Lung (tissue), 12 donors: ENCODE measurements around the gene STK25. TPM values are rescaled to one million over a fixed set of nuclear protein-coding genes. Genes with fewer than 3 reads are reported as not detected.

Experiments
- ATAC-seq: fragments of 200-7000 bp; cut with Tn5 transposase; one replicate; pipeline ENCODE4 v1.9.1; 2020; ENCODE audit warnings: moderate number of reproducible peaks; ENCODE audit not compliant: insufficient read depth, low FRiP score
- DNase-seq, 3 donors: peaks; one replicate each; pipeline ENCODE4 v3.0.0-alpha.2; 2013 to 2017
- H3K27ac ChIP-seq, 2 donors: one replicate each; pipeline ENCODE4 v1.5.1; 2013; ENCODE audit warnings: mild to moderate bottlenecking in 2 of 2, moderate library complexity in 2 of 2, control low read depth in 1 of 2, inconsistent platforms in 1 of 2, low read depth in 1 of 2, low read length in 1 of 2
- H3K27me3 ChIP-seq, 3 donors: one replicate each; pipeline ENCODE4 v1.5.1; 2013; ENCODE audit warnings: low read length in 2 of 3; ENCODE audit not compliant: control insufficient read depth in 3 of 3, insufficient read depth in 3 of 3
- H3K36me3 ChIP-seq, 4 donors: one replicate each; pipeline ENCODE4 v1.5.1; 2013; ENCODE audit warnings: low read length in 4 of 4, mild to moderate bottlenecking in 1 of 4, moderate library complexity in 1 of 4; ENCODE audit not compliant: control insufficient read depth in 4 of 4, insufficient read depth in 4 of 4
- H3K4me1 ChIP-seq, 5 donors: one replicate each; pipeline ENCODE4 v1.5.1; 2013; ENCODE audit warnings: low read length in 5 of 5, mild to moderate bottlenecking in 2 of 5, moderate library complexity in 1 of 5; ENCODE audit not compliant: control insufficient read depth in 5 of 5, insufficient read depth in 5 of 5
- H3K4me3 ChIP-seq: one replicate; pipeline ENCODE4 v1.5.1; 2013; ENCODE audit warnings: mild to moderate bottlenecking, control low read depth, moderate library complexity
- H3K9ac ChIP-seq, 2 donors: one replicate each; pipeline ENCODE4 v1.5.1; 2013; ENCODE audit warnings: low read length in 2 of 2, control low read depth in 1 of 2; ENCODE audit not compliant: insufficient read depth in 1 of 2
- H3K9me3 ChIP-seq, 4 donors: one replicate each; pipeline ENCODE4 v1.5.1; 2013; ENCODE audit warnings: low read length in 3 of 4, mild to moderate bottlenecking in 1 of 4, moderate library complexity in 1 of 4; ENCODE audit not compliant: control insufficient read depth in 4 of 4, insufficient read depth in 3 of 4
- CTCF ChIP-seq: IDR thresholded peaks from 2 replicates; pipeline ENCODE4 v1.5.1; 2012; ENCODE audit warnings: mild to moderate bottlenecking; ENCODE audit errors: control extremely low read depth, extremely low read depth
- WGBS, 2 donors: extraction: QIAGEN DNeasy Blood & Tissue Kit; methylation state at CpG; one replicate each; pipeline ENCODE4 v1.1.7; 2013; 5-methylcytosine and 5-hydroxymethylcytosine counted together
- polyA plus RNA-seq, 2 donors: library from polyadenylated mRNA; stranded (reverse); fragments of 200-250 nt; gene quantifications; one replicate each; pipeline ENCODE4 v1.2.1, GENCODE V29; 2013
- total RNA-seq, 2 donors: library from RNA; depleted of rRNA in 1 of 2; stranded (reverse); fragments of >200 nt in 1 of 2; gene quantifications; one replicate each; pipeline ENCODE4 v1.2.1, GENCODE V29; 2014 to 2021
- donor health status: control.
- donor health status: control.
- donor health status: Bipolar disorder and iron deficiency.
- donor health status: healthy.
- donor health status: DM: yes; HTN: yes; CAD: no.

STK25 gene
- total and polyA plus RNA-seq, 4 donors: 126 to 182 (median 136) TPM

- H3K27ac ChIP-seq: no peak overlapping the region
- 16 to 18% methylated on average over 59 to 62 of the region's 62 CpGs for WGBS, 2 donors
- H3K4me3 ChIP-seq: peak overlapping the region; percentile 9
- DNase-seq: no peak
- H3K36me3 ChIP-seq: no peaks in the 10 kb centered on the region
- TF ChIP-seq CTCF: no peak
- H3K4me1 ChIP-seq: peaks cover 0 to 31% (median 18%) of the 10 kb centered on the region in 5 donors
- peaks cover 0 to 9% (median 0%) of the 10 kb centered on the region in 3 donors for H3K27me3 ChIP-seq
- H3K9me3 ChIP-seq: peaks cover 0 to 5% (median 0%) of the 10 kb centered on the region in 4 donors
- peak; percentile 1 for ATAC-seq
- H3K9ac ChIP-seq: no peak overlapping the region
Measured at GRCh38 chr2:241541564-241542277, 33.3 kb upstream of the STK25 start.

GRCh38 chr2:241540771-241541561 is 32.6 kb upstream of the STK25 start:
- Histone ChIP-seq H3K27ac (peak overlapping the region in 1 of 2 donors; percentile 88), H3K9me3 (peaks cover 0 to 5% (median 0%) of the 10 kb centered on the region in 4 donors), H3K4me3 (peak overlapping the region; percentile 9), H3K9ac (no peak overlapping the region), H3K27me3 (peaks cover 0 to 6% (median 0%) of the 10 kb centered on the region in 3 donors), H3K4me1 (peaks cover 0 to 23% (median 13%) of the 10 kb centered on the region in 5 donors), H3K36me3 (no peaks in the 10 kb centered on the region)
- no peak for TF ChIP-seq CTCF
- ATAC-seq (peak; percentile 72), DNase-seq (peak; percentile 55 to 65 (median 64))
- 7 to 8% methylated on average over 61 to 68 of the region's 68 CpGs for WGBS, 2 donors

GRCh38 chr2:241540401-241540770 is 32.0 kb upstream of the STK25 start:
- DNase-seq (peak in 1 of 3 donors; percentile 46), ATAC-seq (peak; percentile 32)
- Histone ChIP-seq H3K4me1 (peaks cover 0 to 17% (median 8%) of the 10 kb centered on the region in 5 donors), H3K27me3 (peaks cover 0 to 6% (median 0%) of the 10 kb centered on the region in 3 donors), H3K9me3 (peaks cover 0 to 2% (median 0%) of the 10 kb centered on the region in 4 donors), H3K4me3 (no peak overlapping the region), H3K27ac (peak overlapping the region in 1 of 2 donors; percentile 88), H3K9ac (no peak overlapping the region), H3K36me3 (no peaks in the 10 kb centered on the region)
- WGBS, 2 donors: 55 to 62% methylated on average over 10 of the region's 10 CpGs
- no peak for TF ChIP-seq CTCF
